HTERT RPE-1 (cell line): Measurements from ENCODE around the gene VDR.
"Not testable (repeated sequence)": the region's sequence is repeated elsewhere in the genome, so short reads cannot be mapped to it uniquely, and the experiment has no call there.

Experiments used
- in situ Hi-C: fragments of 300-500 bp; cut with MboI; formaldehyde crosslinking; loops from 4 replicates; pipeline ENCODE4 v1.14.3; 2020; ENCODE audit warnings: low sequenced_read_pairs

Gene VDR

DNA sequence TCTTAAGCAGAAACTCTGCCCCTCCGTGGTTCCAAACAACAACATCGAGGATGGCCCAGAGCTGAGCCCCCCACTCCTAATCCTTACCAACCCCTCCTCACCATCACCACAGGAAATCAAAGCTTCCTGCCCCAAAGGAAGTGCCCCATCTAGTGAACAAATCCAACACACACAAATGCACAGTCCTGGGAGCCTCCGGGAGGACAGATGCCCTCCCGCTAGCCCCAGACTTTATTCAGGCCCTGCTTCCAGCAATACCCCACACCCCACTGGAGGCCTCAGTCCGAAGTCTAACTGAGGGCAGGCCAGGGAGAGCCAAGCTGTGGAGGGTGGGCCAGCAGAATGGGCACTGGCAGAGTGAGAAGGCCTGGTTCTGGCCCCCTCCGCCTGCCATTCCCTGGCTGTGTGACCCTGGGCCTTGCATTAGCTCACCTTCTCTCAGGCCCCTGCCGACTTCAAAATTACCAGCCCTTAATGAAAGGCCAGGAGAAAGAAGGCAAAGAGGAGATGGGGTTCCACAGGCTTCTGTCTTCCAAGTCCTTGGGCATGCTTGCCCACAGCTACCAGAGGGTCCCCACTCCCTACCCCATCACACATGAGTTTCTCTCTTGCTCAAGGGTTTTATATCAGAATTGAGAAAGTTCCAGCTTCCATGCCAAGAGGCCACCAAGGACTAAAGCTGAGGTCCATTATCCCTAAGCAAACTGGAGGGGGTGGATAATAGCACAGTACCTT lies 87.4 kb downstream of the VDR start:
- in situ Hi-C loops, result no loop called here

DNA sequence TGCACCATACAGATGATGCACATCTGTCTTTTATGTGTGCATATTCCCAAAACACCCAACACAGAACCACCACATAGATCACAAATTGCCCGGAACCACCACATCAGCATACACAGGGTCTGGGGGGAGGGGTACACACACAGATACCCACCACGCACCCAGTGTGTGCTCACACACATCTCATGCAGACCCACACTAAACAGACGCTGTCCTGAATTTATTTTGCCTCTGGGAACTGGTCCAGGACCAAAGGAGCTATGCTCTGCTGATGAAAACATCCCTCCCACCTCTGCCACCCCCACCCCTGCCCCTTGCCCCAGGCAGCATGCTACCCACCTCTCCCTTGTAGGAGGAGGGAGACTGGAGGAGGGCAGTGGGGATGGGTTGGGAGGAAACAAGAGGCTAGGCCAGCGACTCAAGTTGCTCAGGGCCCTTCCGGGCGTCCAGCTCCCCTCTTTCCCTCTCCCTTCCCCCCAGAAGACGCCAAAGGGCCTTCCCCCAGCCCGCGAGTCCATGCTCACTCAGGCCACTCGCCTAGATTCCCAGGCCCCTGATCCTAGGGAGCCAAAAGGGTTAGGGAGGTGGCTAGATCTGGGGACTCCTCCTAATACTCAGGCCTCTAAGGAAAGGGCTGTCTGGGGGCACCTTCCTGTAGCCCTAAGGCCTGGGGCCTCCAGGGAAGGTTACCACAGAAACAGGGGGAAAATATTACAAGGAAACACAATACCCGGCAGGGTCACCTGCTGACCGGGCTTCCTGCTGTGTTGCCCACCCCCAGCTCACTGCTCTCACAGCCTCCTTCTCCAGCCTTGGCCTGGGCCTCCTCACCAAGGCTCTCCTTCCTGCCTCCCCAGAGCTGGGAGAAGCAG lies 88.2 kb downstream of the VDR start:
- in situ Hi-C loops, result no loop called here

DNA sequence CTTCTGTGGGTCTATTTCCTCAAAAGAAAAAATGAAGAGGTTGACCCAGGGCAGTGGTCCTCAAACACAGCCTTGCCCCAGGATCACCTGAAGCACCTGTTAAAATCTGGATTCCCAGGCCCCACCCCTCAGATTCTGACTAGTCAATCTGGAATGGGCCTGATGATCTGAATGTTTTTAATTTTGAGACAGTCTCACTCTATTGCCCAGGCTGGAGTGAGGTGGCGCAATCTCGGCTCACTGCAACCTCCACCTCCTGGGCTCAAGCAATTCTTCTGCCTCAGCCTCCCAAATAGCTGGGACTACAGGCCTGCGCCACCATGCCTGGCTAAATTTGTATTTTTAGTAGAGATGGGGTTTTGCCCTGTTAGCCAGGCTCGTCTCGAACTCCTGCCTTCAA lies 89.3 kb downstream of the VDR start:
- in situ Hi-C loops, result not testable (repeated sequence)

DNA sequence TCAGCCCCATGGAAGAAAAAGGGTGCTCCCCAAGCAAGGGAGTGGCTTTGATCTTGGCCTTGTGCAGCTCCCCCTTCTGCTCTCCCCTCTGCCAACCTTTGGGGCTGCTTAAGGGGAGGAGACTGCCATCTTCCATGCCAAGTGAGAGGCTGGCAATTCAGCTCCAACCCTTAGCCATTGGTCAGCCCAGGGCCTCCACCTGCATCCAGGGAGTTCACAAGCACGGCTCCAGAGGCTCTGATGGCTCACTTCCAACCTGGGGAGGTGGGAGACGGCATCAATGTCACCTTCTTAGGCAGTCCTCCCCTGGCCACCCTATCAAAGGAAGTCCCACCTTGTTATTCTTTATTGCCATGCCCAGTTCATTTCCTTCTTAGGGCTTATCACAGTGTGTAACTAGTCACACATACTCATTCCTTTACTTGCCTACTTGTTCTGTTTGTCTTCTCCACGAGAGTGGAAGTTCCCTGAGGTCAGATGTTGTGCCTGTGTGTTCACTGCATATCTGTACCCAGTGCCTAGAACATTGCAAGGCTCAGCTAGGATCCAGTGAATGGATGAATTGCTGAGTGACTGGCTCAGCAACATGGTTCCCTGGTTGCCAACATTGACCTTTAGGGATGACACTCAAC lies 90.1 kb downstream of the VDR start:
- in situ Hi-C loops, result no loop called here

DNA sequence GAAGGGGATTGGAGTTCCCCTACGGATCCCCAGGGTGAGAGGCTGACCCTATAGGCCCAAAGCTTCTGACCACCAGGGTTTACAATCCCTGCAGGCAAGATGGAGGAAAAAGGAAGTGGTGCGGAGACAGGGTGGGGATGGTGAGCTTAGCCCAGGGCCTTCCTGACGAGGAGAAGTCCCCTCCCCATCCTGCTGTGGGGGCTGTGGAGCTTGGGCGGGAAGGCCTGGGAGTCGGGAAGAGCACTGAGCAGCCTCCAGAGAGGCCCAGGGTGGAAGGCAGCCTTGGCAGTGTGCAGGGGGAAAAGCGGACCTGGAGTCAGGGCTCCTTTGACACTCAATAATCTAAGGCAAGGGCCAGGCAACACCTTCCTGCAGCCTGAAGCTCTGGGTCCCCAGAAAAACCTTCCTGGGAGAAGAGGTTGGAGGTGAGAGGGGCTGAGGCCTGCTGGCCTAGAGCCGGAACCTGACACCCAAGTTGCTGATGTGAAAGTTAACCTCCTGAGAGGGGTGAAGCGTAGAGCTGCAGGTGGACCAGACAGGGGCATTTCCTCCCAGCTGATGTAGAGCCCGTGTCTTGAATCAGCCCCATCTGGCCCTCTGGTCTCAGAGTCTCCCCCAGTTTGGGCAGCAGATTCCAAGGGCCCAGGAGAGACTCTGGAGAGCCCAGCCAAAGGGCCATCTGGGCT lies 91.1 kb downstream of the VDR start:
- in situ Hi-C loops, result no loop called here

DNA sequence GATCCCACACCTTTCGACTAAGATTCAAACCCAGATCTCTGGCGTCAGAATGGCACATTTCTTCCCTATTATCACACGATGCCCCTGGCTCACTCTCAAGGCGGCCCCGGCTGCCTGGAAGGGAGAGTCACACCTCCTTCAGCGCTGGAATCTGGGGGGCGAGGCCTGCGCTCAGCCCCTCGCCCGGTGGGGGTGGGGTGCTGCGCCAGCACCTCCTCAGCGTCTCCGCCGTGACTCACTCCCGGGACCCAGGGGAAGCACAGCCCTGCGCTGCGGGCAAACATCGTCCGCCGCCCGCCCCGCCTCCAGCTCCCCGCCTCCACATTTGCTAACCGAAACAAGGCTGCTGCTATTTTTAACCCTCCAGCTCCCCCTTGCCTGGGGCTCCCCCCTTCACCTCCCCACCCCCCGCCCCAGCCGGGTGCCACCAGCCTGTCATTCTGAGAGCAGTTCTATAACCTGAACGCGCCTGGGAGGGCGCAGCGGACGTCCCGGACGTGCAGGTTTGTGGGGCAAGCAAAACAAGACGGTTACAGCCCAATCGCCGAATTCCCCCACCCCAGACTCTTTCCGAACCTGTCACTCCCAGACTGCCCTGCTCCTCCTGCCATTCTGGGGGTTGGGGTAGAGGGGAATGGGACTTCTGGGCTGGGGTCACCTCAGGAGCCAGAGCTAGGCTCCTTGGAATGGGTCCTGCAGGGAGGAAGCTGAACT lies 91.8 kb downstream of the VDR start:
- in situ Hi-C loops, result no loop called here

DNA sequence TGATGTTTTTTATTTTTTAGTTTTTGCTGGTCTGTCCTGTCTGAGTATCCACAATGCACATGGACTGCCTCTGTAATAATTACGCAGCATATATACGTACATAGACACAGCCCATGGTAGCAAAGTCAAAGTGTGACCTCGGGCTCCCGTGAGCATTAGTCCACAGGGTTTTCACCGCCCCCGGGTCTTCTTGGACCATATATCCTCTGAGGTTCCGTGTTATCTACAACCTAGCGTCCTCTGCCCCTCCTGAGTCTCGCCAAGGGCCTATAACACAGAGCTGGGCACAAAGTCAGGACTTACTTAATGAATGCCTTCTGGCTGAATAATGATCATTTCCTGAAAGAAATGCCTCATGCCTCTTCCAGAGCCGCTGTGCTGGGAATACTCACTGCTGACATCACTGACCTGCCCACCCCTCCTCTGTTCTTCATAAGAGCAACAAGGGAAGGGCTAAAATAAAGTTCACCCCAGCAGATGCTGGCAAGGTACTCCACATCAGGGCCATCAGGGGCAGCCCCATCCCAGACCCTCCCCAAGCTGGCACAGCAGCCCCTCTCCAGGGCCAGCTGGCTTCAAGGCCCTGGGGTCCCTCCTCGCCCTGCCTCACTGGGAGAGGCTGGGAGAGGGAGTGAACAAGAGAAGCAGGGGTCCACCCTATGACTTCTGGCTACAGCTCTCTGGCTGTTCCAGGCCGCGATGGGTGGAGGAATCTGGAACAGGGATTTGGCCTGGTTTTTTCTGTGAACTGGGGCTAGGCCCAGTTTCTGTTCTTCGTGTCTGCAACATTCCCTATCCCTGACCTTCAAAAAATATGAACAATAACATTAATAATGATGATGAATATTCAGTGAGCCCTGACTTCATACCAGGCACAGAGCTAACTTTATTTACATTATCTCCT lies 93.0 kb downstream of the VDR start:
- in situ Hi-C loops, result no loop called here

DNA sequence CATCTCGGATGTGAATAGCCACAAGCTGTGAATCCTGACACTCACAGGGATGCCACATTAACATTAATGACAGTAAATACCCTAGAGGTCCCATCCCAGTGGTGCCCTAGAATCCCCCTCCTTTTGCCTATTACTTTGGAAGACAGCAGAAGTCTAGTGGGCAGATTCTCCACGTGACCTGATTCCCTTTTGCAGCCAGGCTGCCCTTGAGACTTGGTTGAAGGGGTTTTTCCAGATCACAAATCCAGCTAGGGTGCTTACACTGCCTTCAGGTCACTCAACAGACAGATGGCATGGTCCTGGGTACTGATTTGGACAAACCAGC lies 93.8 kb downstream of the VDR start:
- in situ Hi-C loops, result no loop called here

DNA sequence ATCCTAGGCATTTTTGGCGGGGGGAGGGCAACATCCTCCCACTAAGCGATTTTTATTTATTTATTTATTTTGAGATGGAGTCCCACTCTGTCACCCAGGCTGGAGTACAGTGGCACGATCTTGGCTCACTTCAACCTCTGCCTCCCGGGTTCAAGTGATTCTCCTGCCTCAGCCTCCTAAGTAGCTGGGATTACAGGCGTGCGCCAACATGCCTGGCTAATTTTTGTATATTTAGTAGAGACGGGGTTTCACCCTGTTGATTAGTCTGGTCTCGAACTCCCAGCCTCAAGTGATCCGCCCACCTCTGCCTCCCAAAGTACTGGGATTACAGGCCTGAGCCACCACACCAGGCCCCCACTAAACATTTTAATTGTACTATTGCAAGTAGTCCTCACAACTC lies 95.3 kb downstream of the VDR start:
- in situ Hi-C loops, result not testable (repeated sequence)

DNA sequence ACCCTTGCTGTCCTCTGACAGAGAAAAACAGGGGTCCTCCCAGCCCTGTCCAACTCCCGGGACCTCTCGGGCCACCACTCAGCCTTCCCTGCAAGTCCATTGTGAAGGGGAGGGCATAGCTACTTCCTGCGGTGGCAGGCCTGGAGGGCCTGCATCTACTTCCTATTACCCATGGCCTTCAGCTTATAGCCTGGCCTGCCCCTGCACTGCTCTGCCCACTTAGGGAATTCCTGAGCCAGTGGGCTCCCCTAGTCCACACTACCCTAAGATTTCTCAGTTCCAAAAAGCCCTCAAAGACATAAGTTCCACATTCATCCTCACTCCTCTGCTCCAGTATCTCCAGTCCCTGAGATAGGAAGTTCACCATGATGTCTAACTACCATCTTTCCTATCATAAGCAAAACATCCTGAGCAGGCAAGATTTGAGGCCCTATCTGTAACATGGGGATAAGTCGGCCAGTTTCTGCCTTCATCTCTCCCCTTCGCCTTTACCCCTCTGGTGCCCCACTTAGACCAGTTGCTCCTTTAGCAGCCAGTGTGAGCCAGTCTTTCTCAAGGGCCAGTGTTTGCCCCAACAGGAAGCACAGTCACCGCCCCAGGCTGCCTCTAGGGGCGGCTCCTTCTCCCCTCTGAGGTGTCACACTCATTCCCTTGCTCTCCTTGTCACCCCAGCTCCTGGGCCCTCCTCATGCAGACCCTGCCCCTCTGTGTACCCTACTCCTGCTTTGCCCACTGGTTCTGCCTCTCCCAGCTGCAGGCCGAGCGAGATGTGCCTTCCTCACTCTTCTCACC lies 96.0 kb downstream of the VDR start:
- in situ Hi-C loops, result no loop called here

DNA sequence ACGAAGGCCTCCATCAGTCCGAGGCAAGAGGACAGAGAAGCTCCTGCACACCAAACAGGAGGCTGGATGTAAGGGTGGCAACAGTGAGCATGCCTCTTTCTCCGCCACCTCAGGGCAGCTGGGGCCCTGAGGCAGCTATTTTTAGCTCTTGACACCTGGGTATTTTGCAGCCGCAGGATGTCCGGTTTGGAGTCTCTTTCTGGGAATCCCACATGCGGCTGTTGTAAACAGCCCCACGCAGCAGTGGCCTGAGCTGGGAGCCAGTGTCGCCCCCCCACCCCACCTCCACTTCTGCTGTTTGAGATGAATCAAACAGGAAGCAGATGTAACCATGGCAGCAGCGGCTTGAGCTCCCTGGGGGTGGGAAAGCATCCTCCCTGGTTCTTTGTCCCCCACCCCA lies 96.7 kb downstream of the VDR start:
- in situ Hi-C loops, result no loop called here

DNA sequence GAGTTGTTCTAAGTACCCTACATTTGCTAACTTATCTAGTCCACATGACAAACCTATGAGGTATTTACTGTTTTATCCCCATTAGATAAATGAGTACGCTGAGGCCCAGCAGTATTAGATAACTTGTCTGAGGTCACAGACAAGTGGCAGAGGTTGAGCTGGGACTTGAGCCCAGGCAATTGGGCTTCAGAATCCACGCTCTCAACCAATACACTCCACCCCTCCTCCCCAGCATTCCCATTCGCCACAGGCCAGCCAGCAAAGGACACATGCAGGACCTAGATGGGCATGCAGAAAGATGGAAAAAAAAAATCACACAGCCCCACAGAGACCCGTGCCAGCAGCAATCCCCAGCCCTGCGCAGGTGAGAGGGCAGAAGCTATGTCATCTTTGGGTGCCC lies 97.5 kb downstream of the VDR start:
- in situ Hi-C loops, result no loop called here

DNA sequence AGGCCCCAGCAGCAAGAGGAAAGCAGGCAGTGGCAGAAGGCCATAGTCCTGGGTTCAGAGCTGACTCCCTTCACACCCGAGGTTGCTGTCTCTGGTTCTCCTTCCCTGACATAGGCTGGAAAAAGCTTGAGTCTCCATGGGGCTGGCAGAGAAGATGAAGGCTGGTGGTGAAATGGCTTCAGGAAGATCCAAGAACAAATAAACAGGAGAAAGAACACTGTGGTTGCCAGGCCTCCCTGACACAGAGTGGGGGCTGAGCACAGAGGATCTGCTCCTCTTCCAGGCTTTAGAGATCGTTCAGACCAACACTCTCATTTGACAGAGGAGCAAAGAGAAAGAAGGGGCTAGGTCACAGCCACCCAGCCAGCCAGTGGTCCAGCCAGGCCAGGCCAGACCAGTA lies 99.4 kb downstream of the VDR start:
- in situ Hi-C loops, result no loop called here

DNA sequence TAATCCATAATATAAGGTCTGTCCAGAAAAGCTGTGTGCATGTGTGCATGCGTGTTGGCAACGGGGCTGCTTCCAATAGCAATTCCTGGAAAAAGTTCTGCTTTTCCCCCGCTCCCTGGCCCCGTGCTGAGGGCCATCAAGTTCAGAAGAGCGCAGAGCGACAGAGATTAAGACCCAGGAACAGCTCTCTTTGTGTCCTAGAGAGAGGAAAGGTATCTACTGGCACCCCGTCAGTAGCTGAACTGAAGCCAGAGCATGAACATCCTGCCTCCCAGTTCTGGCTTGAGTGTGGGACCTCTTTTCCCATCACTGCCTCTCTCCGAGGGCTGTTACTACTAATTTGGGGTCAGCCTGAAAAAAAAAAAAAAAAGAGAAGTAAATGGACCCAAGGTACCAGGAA lies 100.6 kb downstream of the VDR start:
- in situ Hi-C loops, result no loop called here

DNA sequence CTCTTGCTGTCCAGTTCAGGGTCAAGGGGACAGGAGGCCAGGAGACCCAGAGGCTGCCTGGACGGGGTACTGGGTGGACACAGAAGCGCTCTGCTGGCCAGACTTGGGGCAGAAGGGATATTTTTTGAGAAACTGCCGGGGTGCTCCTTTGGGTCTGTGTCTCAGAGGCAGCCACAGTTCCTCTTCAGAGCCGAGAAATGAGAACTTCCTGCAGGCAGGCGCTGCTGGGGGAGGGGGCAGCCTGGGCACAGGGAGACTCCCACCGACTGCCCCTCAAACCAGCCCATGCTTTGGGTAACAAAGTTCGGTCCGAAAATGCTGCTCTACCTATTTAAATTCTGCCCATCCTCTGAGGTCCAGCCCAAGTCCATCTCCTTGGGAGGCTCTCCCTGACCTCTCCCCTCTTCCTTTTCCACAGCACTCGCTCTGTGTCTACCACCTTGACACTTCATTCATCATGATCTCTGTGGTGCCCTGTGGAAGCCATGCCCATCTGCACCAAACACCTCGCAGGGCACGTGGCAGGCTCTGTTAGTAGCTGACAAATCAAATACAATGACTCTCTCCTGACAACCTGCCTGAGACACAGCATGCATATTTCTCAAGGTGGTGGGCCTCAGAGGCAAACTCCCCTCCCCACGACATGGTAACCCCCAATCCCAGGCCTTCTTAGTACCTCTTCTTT lies 101.5 kb downstream of the VDR start:
- in situ Hi-C loops, result no loop called here

DNA sequence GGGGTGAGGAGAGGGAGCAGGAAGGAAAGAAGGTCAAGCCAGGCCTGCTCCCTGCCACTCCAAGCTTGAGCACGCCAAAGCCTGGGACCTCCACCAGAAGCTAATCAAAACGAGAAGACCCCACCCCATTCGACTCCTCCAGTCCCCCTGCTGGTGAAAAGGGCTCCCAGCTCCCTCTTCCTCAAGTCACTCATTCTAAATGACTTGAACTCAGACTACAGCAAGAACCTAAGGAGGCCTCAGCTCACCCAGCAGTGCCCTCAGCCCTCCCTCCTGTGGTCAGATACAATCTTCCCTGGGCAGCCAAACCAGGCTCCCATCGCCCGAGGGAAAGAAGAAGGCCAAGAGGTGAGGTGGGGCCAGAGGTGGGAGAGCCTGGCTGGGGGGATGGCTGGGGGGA lies 102.5 kb downstream of the VDR start:
- in situ Hi-C loops, result no loop called here

DNA sequence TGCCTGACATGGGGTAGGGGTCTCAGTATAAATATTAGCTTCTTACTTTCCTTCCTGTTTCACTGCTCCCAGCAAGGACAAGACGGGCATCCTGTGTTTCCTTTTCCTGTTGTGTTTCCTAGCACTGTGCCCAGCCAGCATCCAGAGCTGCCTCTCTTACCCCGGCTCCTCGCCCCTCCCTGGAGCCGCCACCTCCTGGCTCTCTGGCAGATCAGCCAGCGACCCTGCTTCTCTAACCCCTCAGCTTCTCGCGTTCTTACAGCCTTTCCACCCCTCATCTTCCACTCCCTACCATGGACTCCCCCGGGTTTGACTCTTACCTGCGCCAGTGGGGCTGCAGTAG lies 102.9 kb downstream of the VDR start:
- in situ Hi-C loops, result no loop called here

DNA sequence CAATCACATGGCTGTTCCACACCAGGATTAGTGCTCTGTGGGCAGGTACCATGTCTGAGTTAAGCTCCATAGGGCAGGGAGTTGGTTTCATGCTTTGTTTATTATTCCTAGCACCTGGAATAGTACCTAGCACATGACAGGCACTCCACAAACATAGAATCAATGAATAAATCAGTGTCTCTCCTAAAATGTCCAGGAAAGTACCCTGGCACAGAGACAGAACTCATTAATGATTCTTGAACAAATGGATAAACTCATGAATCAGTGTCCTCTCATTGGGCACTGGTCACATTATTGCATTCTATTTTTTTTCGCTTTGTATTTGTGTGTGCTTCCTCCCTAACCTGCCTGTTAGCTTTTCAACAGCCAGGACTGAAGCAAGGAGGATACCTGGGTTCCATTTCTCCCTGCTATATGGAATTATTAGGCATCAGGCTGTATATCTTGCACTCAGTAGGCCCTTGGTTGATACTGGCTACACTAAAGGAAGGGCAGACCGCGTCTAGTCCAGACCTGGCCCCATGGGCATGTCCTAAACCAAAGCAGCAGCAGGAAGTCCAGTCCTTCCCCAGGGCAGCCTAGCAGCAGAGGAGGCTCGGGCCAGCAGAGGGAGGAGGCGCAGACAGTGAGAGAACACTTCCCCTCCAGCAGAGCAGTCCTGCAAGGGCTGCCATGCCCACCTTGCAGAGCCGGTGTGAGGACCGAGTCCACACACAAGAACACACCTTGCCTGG lies 103.5 kb downstream of the VDR start:
- in situ Hi-C loops, result no loop called here
